MG63 (cell line): ENCODE data around the gene OTOS. TPM values are rescaled to one million over a fixed set of nuclear protein-coding genes. Genes with fewer than 3 reads are reported as not detected.

ENCODE experiments used
- DNase-seq: peaks from one replicate; pipeline ENCODE4 v3.0.0-alpha.2; 2020
- H3K27me3 ChIP-seq: fragments of 250-450 bp; sonication (Bioruptor Pico); 2 replicates; pipeline ENCODE4 v1.5.1; 2020; ENCODE audit warnings: mild to moderate bottlenecking, moderate library complexity
- H3K36me3 ChIP-seq: fragments of 250-450 bp; sonication (Bioruptor Pico); 2 replicates; pipeline ENCODE4 v1.5.1; 2020; ENCODE audit warnings: mild to moderate bottlenecking, moderate library complexity
- H3K4me3 ChIP-seq: fragments of 250-450 bp; sonication (Bioruptor Pico); 2 replicates; pipeline ENCODE4 v1.5.1; 2020; ENCODE audit warnings: mild to moderate bottlenecking, moderate library complexity
- H3K9me3 ChIP-seq: fragments of 250-450 bp; sonication (Bioruptor Pico); 2 replicates; pipeline ENCODE4 v1.5.1; 2020; ENCODE audit warnings: mild to moderate bottlenecking, moderate library complexity
- total RNA-seq: library from RNA; depleted of rRNA; stranded (reverse); fragments of >200 nt; shearing (Covaris generic); gene quantifications from 2 replicates; pipeline ENCODE4 v1.2.3, GENCODE V29; 2014; ENCODE audit warnings: low replicate concordance

The OTOS gene
- total RNA-seq, 1 experiment from 2014 or later = not detected

DNA sequence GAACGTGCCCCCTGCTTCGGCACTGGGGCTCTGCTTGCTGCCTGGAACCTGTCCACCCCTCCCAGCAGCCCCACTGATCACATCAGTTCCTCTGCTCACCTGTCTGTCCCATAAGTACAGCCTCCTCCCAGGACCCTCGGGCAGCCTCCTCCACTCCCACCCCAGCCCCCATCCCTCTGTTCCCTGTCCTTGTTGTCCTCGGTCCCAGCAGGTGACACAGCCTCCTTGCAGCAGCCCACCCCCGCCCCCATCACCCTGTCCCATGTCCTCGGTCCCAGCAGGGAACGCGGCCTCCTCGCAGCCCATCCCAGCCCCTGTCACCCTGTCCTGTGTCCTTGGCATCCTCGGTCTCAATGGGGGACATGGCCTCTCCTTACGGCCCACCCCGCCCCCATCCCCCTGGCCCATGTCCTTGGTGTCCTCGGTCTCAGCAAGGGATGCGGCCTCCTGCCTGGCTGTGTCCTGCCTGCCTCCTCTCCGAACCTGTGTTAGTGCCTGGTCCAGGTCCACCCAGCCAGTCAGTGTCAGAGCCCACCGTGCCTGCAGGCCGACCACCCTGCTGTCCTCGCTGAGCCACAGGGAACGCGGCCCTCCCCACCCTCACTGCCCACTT is 4.3 kb upstream of the OTOS start:
- Histone ChIP-seq H3K27me3 (no peaks in the 10 kb centered on the region), H3K36me3 (no peaks in the 10 kb centered on the region), H3K4me3 (no peak overlapping the region), H3K9me3 (no peaks in the 10 kb centered on the region)
- DNase-seq = no peak

DNA sequence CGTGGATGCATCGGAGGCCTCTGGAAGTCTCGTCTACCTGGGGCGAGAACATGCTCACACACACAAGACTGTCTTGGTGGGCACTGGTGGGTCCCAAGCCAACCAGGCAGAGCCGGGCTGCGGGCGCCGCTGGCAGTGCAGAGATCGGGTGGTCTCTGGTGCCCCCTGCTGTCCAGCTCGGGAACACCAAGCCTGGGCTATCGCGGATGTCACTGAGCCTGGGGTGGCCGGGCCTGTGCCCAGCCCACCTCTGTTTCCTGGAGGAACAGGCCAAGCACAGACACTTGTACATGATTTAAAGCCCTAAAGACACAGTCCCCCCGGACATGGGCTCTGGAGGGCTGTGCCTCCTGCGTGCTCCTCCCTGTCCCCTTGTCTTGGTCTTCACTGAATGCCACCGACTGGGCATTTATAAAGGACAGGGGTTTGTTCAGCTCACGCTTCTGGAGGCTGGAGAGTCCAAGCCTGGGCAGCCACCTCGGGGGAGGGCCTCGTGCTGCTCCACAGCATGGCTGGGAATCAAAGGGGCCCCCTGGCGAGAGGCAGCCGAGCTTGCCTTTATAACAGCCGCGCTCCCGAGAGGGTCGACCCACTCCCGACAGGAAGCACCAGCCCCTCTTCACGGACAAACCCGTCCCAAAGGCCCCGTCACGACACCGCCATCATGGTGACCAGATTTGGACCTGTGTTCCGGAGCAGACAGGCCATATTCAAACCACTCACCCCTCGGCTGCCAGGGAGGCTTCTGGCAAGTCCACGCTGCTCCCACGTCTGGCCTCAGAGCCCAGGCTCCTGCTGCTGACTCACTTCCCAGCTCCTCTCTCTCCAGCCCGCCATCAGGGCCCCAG is 3.6 kb upstream of the OTOS start:
- Histone ChIP-seq H3K9me3 (no peaks in the 10 kb centered on the region), H3K36me3 (no peaks in the 10 kb centered on the region), H3K4me3 (no peak overlapping the region), H3K27me3 (no peaks in the 10 kb centered on the region)
- DNase-seq = peak; percentile 48

DNA sequence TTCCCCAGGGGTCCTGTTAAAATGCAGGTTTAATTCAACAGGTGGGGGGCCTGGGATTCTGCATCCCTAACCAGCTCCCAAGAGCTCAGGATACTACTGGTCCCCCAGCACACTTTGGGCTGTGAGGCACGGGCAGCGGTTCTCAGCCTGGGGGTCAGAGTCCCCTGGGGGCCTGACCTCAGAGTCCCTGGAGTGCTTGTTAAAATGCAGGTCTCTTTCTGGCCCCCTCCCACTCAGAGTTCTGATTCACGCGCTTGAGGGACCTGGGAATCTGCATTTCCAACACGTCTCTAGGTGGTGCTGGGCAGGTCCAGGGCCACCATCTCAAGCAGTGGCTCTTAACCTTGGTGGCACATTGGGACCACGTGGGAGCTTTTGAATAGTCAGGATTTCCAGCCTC is 2.8 kb upstream of the OTOS start:
- H3K9me3 ChIP-seq = no peaks in the 10 kb centered on the region
- no peaks in the 10 kb centered on the region for H3K36me3 ChIP-seq
- H3K27me3 ChIP-seq = no peaks in the 10 kb centered on the region
- no peak overlapping the region for H3K4me3 ChIP-seq
- DNase-seq = no peak

DNA sequence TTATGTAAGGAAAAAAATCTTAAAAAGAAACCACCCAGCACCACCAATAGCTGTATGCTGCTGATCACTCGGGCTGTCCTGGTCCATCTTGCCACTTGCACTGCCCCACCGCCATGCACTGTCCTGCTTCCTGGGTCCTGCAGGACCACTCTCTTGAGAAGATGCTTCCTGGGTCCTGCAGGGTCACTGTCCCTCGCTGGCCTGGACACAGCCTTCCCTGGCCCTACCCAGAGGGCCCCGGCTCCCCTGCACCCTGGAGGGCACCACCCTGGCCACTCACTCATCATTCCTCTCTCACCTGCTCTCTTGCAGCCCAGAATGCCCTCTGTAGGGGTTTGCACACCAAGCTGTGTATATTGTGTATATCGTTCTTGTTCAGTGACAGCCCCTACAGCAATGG is 2.4 kb upstream of the OTOS start:
- H3K27me3 ChIP-seq = no peaks in the 10 kb centered on the region
- no peaks in the 10 kb centered on the region for H3K36me3 ChIP-seq
- no peak for DNase-seq
- no peak overlapping the region for H3K4me3 ChIP-seq
- no peaks in the 10 kb centered on the region for H3K9me3 ChIP-seq

DNA sequence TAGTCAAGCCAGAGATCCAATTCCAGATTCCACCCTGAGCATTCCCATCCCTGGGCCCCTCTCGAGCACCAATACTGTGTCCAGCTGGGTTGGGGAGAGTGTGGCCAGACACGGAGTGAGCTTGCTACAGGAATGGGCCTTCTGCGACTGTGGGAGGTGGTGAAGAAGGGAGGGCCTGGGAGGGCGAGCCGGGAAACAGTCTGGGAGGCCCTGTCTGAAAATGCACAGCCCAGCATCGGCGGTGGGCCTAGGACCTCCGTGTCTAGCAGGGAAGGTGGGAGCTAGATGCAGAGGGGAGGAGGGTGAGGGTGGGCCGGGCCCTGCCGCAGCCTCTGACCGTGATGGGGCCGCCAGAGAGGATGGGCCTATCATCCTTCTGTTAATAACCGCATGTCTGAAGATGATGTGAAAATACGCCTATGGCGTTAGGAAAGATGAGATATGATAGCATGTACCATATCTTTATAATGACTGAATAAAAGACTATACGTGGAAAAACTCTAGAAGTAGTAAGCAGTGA is 1.9 kb upstream of the OTOS start:
- Histone ChIP-seq H3K4me3 (no peak overlapping the region), H3K9me3 (no peaks in the 10 kb centered on the region), H3K36me3 (no peaks in the 10 kb centered on the region), H3K27me3 (no peaks in the 10 kb centered on the region)
- no peak for DNase-seq

DNA sequence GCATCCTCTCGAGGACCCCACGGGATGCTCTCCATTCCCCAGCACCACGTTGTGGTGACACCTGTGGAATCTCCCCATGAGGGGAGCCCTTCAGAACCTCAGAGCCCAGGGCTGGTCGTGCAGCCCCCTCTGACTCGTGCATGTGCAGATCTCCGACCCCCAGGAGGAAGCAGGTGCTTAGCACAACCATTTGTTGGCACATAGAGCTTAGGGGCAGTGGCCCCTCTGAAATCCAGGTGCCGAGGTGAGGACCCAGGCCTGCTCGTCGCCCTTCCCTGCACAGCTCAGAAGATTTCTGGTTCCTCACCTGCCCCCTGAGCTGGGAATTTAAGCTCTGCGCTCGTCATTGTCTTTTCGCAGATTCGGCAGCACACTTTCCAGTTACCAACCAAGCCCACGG is 1.3 kb upstream of the OTOS start:
- Histone ChIP-seq H3K4me3 (no peak overlapping the region), H3K27me3 (no peaks in the 10 kb centered on the region)
- DNase-seq = no peak

DNA sequence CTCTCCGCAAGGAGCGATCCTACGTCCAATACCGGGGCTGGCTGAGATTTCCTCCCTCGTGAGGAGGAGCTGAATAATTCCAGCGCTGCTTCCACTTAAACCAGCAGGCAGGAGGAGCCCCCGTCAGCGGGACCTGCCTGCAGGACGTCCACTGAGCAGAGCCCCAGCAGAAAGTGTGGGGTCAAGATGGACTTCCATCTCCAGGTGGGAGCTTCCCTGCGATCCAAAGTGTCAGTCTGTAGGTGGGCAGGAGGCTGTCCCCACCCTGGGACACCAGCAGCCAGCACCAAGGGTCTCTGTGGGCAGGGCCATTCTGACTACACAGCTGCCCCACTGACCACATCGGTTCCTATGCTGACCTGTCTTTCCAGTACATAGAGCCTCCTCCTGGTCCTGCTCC is 462 bp upstream of the OTOS start:
- no peak for DNase-seq
- Histone ChIP-seq H3K9me3 (no peaks in the 10 kb centered on the region), H3K27me3 (no peaks in the 10 kb centered on the region), H3K36me3 (no peaks in the 10 kb centered on the region), H3K4me3 (no peak overlapping the region)

More for the DNA sequence above, 1.3 kb upstream of the OTOS start:
- H3K36me3 ChIP-seq = no peaks in the 10 kb centered on the region
- no peaks in the 10 kb centered on the region for H3K9me3 ChIP-seq

DNA sequence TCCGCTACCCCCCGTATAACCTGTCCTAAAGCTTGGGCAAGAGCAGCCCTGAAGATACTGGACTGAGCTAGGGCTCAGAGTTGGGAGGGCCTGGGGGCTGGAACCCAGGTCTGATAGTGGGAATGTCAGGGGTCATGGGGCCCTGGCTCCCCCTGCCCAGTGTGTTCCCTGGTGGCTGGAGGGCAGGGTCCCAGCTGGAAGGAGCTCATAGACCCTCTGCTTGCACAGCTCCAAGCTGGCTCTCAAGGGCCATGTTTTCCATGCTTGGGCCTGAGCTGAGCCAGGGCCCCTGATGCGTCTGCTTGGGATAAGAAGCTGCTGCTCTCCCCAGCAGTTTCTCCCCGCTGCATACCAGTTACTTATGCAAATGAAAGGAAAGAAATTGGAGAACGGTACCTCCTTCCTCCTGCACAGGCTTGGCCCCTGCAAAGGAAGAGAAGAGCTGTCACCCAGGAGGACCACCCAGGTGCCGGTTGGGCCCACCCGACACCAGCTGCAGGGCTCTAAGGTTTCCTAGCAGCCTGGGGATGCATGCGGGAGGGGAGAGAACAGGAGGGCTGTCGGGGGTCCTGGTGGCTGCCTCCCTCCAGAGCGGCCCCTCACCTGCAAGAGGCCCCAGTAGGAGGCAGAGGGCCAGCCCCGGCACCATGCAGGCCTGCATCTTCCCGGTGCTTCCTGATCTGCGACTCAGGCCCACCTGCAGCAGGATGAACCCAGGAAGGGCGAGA is 628 bp downstream of the OTOS start:
- DNase-seq = no peak
- Histone ChIP-seq H3K4me3 (no peak overlapping the region), H3K27me3 (no peaks in the 10 kb centered on the region), H3K36me3 (no peaks in the 10 kb centered on the region), H3K9me3 (no peaks in the 10 kb centered on the region)

DNA sequence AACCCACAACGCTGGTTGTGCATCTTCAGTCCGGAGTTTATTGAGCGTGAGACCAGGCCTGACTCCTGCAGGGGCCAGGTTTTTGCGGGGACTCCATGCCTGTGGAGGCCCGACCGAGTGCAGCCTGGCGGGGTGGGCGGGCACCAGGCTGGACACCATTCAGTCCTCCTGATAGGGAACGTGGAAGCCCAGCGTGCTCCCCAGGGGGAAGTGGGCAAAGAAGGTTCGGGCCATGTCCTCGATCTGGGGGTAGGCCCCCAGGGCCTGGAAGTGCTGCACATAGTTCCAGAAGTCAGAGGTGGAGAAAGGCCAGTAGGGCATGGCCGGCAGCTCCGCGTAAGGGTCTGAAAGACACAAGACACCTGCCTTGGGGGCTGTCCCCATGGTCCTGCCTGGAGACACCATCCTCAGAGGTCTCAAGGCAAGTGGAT is 1.4 kb downstream of the OTOS start:
- no peaks in the 10 kb centered on the region for H3K27me3 ChIP-seq
- DNase-seq = no peak
- H3K4me3 ChIP-seq = no peak overlapping the region
- H3K36me3 ChIP-seq = no peaks in the 10 kb centered on the region
- H3K9me3 ChIP-seq = no peaks in the 10 kb centered on the region

DNA sequence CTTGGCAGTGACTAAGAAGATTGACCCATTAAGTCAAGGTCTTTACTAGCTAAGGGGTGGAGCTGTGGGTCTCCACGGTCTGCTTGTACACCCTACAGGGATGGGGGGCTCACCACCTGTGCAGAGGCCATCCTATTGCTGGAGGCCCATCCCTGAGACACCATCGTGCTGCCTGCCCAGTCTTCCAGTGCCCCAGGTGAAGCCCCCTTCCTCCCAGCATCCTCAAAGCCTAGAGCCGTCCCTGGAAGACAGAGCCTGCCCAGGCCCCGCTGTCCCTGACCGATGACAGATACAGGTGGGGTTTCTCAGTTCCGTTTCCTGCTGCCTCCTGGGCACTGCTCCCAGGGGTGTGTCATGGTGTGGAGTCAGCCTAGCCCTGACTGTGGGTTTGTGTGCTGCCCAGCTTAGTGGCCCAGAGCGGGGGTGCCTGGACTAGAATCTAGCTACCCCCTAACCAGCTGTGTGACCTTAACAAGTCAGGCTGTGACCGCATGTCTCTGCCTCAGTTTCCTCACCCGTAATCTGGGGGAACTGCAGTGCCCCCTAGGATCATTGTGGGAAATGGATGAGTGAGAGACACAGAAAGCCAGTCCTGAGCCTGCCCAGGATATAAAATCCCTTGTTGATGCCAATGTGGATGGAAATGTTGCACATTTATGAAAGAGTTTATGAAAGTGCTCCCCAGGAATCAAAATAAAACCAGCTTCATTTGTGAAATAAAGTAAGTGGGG is 2.0 kb downstream of the OTOS start:
- Histone ChIP-seq H3K9me3 (no peaks in the 10 kb centered on the region), H3K36me3 (peaks cover 3% of the 10 kb centered on the region), H3K4me3 (no peak overlapping the region), H3K27me3 (no peaks in the 10 kb centered on the region)
- DNase-seq = peak; percentile 63

DNA sequence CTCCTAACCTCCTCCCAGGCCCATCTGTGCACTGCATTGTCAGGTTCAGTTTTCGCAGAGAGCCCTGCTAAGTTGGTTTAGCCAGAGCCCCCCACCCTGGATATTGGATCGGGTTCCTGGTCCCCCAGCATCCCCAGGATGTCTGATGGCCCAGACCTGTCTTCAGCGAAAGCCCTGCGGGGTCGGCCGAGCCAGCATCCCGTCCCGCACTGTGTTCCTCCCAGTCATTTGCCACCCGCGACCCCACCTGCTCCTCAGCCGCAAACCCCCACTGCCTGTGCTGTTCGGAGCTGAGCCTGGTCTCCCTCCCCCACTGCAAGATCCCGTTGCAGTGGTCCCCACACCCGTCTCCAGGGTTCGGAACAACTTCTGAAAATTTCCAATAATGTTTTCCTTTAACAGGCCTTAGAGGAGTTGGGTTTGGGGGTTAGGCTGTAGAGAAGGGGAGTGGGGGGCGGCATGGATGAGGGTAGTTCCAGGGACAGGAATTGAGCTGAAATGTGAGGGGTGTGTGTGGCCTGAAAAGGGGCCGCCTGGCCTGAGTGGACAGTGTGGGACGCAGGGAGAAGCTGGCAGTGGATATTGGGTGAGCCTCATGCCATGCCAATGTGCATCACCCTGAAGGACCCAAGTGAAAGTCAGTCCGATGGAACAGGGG is 2.7 kb downstream of the OTOS start:
- DNase-seq = no peak

DNA sequence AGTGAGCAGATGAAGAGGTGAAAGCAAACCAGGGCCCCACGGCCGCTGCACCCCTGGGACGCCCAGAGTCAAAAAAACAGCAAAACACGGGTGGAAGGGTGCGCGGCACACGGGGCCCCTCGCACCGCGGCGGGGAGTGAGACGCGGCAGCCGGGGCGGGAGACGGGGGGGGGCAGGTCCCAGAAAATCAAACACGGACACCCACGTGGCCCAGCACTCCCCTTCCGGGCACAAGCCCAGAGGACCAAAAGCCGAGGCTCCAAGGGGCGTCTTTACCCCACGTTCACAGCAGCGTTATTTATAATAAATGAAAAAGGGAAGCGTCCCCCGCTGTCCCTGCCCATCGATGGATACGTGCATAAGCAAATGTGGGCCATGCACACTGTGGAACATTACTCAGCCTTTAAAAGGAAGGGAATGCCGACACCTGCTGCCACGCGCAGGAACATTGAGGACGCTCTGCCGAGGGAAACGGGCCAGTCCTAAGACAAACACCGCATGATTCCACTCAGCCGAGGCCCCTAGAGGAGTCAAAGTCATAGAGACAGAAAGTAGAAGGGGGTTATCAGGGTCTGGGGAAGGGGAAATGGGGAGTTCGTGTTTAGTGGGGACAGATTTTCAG is 3.7 kb downstream of the OTOS start:
- Histone ChIP-seq H3K4me3 (peak overlapping the region; percentile 94), H3K36me3 (peaks cover 16% of the 10 kb centered on the region), H3K9me3 (no peaks in the 10 kb centered on the region), H3K27me3 (no peaks in the 10 kb centered on the region)
- no peak for DNase-seq

More for the DNA sequence above, 2.7 kb downstream of the OTOS start:
- H3K27me3 ChIP-seq = no peaks in the 10 kb centered on the region
- H3K9me3 ChIP-seq = no peaks in the 10 kb centered on the region
- H3K4me3 ChIP-seq = no peak overlapping the region
- peaks cover 10% of the 10 kb centered on the region for H3K36me3 ChIP-seq

DNA sequence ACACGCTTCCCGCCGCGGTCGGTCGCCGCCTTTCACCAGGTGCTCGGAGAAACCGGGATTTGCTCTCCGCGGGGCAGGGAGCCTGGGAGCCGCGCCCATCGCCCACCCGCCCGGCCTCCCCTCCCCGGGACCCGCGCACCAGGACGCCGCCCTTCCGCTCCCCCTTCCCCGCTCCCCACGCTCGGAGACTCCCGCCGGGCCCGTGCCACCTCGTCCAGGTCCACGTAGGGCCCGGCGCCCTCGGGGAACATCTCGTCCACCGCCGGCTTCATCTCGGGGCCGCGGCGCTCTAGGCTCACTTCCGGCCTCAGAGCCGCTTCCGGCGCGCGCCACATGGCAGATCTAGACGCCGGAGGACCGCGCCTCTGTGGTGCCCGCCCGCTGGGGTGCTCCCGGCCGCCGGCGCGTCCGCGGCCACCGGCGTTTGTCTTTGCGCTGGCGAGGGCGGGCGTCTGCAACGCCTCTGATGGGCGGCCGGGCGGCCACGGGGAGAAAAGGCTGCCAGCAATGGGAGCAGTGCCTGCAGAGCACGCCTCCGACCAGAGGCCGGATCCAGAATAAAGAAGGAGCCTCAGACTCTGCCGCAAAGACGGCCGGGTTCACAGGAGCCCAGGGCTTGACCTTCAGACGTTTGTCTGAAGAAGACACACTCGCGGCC is 4.3 kb downstream of the OTOS start, which contains the start of gene COPS9:
Gene COPS9 (minus strand): TSS at position 293 of the 658 bp plus-strand sequence. CDS start 21 bp downstream, at position 272.
- H3K36me3 ChIP-seq = peaks cover 22% of the 10 kb centered on the region
- no peaks in the 10 kb centered on the region for H3K9me3 ChIP-seq
- no peaks in the 10 kb centered on the region for H3K27me3 ChIP-seq
- DNase-seq = peak; percentile 91
- H3K4me3 ChIP-seq = peak within 1 kb of the TSS; percentile 94

DNA sequence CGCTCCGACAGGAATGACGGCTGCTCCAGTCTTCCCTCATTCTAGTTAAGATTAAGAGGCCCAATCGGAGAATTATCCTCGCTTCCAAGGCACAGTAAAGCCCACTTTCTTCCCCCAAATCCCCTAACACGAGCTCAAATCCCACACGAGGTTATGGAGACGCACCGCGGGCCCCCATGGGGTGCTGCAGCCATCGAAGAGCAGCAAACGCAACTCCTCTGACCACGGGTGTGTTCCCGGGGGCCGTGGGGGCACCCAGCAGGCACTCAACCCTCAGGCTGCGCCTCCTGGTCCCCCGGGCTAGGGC is 4.8 kb downstream of the OTOS start:
- no peaks in the 10 kb centered on the region for H3K27me3 ChIP-seq
- no peak for DNase-seq
- H3K9me3 ChIP-seq = no peaks in the 10 kb centered on the region

DNA sequence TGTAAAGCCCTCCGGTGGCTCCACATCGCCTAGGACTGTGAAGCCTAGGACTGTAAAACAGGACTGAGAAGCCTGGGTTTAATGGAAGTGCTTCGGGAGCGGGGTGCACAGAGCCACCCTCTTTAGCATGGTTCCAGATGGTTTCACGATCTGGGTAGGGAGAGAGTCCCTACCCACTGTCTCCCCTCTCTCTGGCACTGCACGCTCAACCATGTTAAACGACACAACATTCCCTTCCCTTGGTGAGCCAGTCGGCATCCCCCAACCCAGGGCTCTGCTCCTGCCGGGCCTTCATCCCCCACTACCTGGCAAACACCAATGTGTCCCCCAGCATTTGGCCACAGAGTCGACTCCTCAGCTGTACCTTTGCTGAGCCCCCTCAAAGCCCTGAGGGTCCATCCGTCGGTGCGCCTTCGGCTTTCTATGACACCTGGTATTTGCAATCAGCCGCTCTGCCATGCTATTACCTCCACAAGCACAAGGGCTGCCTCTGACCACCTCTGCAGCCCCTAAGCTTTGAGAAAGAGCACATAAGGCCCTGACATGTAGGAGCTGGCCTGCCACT is 5.4 kb downstream of the OTOS start:
- H3K36me3 ChIP-seq = peaks cover 25% of the 10 kb centered on the region
- DNase-seq = no peak

More for the DNA sequence above, 4.8 kb downstream of the OTOS start:
- peak overlapping the region; percentile 94 for H3K4me3 ChIP-seq
- peaks cover 25% of the 10 kb centered on the region for H3K36me3 ChIP-seq

More for the DNA sequence above, 5.4 kb downstream of the OTOS start:
- Histone ChIP-seq H3K9me3 (no peaks in the 10 kb centered on the region), H3K4me3 (peak overlapping the region; percentile 94), H3K27me3 (no peaks in the 10 kb centered on the region)
